HG03442 (cell line): Measurements from ENCODE around the gene ITGA4.

ENCODE experiments used
- ATAC-seq: cut with Tn5 transposase; IDR thresholded peaks from one replicate; pipeline ENCODE4 v1.9.1; 2021; ENCODE audit warnings: mild to moderate bottlenecking, moderate library complexity; ENCODE audit not compliant: unreplicated experiment

The ITGA4 gene

GRCh38 chr2:181499231-181499630, 42.0 kb downstream of the ITGA4 start:
- ATAC-seq: no peak

DNA sequence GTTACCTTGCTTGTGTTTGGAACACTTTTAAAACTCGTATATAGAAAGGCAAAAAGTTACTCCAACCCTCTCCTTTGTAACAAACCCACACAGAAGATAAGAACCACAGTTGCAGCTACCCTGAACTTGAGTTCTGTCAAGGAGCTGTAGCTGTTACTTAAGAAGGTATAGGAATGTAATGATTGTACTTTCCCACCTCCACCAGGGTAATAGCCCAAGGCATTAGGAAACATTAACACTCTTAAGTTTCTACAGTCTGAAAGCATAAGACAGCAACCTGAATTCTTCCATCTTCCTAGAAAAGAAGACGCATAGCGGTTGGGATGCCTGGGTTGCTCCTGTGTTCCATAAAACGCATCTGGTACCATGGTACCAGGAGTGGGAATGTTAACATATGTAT, 43.0 kb downstream of the ITGA4 start:
- no peak for ATAC-seq

DNA sequence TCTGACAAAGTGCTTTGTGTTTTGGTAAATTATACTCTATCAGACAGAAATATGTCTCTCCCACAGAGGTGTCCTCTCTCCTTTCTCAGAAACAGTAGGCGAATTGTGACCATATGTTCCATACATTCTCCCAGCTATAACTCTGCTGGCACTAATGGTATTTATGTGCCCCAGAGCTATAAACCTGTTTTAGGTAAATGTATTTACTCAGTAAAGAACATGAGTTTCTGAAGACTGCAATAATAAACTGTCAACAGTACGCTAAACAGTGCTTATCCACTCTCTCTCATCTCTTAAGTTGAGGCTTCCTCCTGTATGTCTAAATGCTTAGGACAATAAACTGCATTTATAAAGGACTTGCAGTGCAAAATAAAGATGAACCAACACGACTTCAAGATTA, 58.5 kb downstream of the ITGA4 start:
- ATAC-seq: no peak

DNA sequence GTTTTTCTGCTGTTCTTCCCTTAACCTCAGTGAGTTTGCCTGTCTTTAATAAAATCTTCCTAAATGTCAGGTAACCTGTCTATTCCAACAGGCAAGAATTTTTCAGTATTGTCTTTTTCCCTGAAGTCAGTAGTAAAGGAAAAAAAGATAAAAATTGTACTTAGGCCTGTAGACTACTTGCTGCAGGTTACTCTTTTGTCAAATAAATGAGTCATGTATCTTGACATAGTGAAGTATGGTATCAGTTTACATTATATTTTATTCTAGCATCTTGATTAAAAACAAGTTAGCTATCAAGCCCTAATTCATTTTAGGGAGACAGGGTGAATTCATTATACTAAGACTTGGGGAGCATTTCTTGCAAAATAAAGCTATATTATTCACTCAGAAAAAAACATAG, 59.8 kb downstream of the ITGA4 start:
- ATAC-seq: no peak

DNA sequence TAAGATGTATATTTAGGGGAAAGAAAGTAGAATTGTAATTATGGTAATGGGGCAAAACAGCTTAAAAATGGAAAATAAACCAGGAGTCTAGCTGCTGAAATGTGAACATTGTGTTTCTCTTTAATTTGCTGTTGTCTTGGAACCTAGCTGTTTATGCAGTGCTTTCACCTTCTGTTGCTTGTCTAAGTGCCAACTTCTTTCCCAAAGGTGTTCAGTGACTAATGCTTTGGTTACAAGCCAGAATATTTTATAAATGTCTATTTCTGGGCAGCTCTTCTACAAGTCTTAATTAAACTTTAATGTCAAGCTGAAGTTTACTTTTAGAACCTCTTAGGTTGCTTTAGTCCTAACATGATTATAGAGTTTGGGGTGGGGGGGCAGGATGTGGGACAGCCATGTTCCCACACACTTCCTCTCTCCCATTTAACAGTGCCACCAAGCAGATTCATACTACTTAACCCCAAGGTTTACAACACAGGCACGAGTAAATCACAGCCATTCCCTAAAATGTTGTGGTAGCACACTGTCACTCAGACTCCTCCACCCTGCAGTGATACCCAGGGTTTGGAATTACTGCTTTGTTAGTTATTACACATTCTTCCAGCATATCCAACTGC, 60.6 kb downstream of the ITGA4 start:
- no peak for ATAC-seq

- ATAC-seq: no peak
Measured at GRCh38 chr2:181520253-181520652, 63.1 kb downstream of the ITGA4 start.

- ATAC-seq: no peak
Measured at GRCh38 chr2:181523756-181524155, 66.6 kb downstream of the ITGA4 start.

GRCh38 chr2:181526014-181526413, 68.8 kb downstream of the ITGA4 start:
- ATAC-seq: no peak

GRCh38 chr2:181527058-181527457, 69.9 kb downstream of the ITGA4 start:
- ATAC-seq: no peak

- ATAC-seq: no peak
Measured at GRCh38 chr2:181528441-181528840, 71.3 kb downstream of the ITGA4 start.

GRCh38 chr2:181536730-181537129, 79.5 kb downstream of the ITGA4 start:
- no peak for ATAC-seq

DNA sequence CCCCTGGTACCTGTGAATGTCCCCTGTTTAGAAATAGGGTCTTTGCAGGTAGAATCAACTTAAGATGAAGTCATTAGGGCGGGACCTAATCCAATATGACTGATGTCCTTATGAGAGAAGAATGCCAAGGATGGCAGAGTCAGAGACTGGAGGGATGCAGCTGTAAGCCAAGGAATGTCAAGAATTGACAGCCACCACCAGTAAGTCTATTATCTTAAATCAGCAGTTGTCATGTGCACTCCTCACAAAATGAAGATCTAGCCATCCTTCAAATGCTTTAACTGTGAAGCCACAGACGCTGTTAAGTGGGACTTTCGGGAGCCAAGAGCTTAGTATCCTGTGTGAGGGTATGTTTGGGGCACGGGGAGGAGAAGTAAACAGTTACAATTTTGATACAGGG, 83.2 kb downstream of the ITGA4 start:
- no peak for ATAC-seq

- ATAC-seq: no peak
Measured at GRCh38 chr2:181542170-181542569, 85.0 kb downstream of the ITGA4 start.

DNA sequence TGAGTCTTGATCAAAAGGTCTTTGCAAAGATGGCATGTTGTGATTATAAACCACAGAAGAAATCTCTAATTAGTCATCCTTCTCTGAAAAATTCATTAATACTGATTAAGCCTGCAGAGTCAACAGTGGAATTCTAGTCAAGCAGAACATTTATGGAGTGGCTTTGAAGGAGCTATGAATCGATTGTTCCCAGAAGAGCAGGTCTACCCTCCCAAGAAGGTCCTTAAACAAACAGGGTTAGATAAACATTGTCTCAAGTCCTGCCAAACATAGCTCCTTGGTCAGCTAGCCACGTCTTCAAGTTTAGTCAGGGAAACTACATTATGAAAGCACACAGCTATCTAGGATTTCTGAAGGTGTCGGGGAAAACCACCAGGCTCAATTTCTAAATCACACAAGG, 88.9 kb downstream of the ITGA4 start:
- ATAC-seq: no peak

DNA sequence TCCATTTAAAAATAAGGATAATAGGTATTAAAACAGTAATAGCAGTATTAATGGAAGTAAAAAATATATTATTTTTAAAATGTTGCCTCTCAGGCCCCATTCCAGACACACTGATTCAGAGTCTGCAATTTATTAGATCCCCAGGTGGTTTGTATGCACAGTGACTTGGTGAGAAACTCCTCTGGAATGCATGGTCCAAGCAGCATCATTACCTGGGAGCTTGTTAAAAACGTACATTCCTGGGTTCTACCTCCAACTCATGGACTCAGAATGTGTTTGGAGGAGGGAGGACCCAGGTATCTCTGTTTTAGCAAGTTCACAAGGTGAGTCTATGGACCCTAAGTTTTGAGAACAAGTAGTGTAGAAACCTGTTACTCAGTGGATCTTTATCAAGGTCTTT, 95.6 kb downstream of the ITGA4 start:
- ATAC-seq: no peak

- ATAC-seq: no peak
Measured at GRCh38 chr2:181553244-181553643, 96.1 kb downstream of the ITGA4 start.

DNA sequence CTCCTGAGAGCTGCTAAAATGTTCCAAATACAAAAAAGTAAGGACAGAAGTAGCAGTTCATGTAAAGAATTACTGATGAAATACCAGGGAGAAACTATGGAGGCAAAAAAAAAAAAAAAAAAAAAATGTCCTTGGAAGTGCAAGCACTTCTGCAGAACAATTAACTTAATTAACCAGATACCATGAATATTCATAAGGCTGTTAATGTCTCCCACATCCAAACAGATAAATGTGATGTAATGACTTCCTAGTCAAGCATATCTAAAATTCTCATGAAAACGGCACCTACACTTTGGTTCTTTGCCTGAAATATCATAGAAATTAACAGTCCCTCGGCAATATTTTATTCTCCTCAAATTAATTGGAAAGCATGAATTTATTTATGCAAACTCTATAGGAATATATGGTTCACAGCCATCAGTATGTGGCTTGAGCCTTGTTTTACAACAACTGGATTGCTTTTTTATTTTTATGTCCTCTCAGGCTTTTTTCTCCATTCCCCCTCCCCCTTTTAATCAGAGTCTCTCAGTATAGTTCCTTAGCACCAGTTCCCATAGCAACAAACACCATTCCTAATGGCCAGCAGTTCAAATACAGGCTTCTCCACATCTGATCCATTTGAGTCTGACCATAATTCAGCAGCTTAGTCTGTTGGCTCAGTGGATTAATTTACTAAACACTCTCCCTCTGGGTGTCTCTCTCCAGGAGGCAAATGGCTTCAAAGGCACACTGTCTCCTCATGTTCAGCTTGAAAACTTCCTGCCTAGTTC, 97.1 kb downstream of the ITGA4 start:
- no peak for ATAC-seq

DNA sequence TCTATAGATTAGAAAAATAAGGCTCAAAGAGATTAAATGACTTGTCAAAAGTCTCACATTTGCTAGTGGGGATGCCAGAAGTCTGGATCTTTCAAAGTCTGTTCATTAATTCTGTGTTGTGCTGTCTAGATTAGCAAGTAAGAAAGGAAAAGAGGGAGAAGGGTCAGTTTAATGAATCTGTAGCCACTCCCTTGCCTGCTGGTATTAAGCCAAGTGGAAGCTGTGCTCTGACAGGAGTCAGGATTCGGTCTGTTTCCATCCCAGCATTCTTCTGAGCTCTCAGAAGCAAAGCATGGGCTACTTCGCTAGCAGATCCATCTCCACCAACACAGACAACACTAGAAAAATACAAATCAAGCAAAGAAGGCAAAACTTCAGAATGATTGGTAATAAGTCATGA, 101.2 kb downstream of the ITGA4 start:
- ATAC-seq: no peak

- peak; percentile 42 for ATAC-seq
Measured at GRCh38 chr2:181563101-181563692, 106.0 kb downstream of the ITGA4 start.

- ATAC-seq: no peak
Measured at GRCh38 chr2:181566334-181567032, 109.3 kb downstream of the ITGA4 start.

- no peak for ATAC-seq
Measured at GRCh38 chr2:181570059-181570458, 112.9 kb downstream of the ITGA4 start.
